GM12892 (cell line): ENCODE measurements around the gene PRSS21.

Experiments
- DNase-seq: peaks from one replicate; pipeline ENCODE4 v3.0.0; 2011; ENCODE audit not compliant: insufficient read length
- FAIRE-seq: peaks from 2 replicates; lab custom pipeline; 2011; peaks lifted over from hg19 to GRCh38; lab: Jason Lieb, UNC
- POLR2A ChIP-seq: IDR thresholded peaks from 2 replicates; pipeline ENCODE4 v1.6.1; 2011; ENCODE audit warnings: low read depth, low read length, control low read depth
- POLR2AphosphoS5 ChIP-seq: IDR thresholded peaks from 2 replicates; pipeline ENCODE4 v1.6.1; 2011; ENCODE audit warnings: low read depth, low read length, control low read depth
- TAF1 ChIP-seq: IDR thresholded peaks from 2 replicates; pipeline ENCODE4 v1.6.1; 2011; ENCODE audit warnings: low read depth, mild to moderate bottlenecking, control low read depth, low read length, borderline replicate concordance

PRSS21 gene

GRCh38 chr16:2833776-2834175 is 16.7 kb downstream of the PRSS21 start:
- FAIRE-seq (no peak), DNase-seq (no peak)
- TF ChIP-seq TAF1 (no peak), POLR2AphosphoS5 (no peak), POLR2A (no peak)

DNA sequence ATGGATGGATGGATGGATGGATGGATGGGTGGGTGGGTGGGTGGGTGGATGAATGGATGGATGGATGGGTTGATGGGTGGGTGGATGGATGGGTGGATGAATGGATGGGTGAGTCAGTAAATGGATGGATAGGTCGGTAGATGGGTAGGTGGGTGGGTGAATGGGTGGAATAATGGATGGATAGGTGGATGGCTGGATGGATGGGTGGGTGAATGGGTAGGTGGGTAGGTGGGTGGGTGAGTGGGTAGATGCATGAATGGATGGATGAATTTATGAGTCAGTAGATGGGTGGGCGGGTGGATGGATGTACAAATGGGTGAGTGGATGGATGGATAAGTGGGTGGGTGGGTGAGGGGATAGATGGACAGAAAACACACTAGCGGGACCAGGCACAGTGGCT is 17.9 kb downstream of the PRSS21 start:
- no peak for FAIRE-seq

DNA sequence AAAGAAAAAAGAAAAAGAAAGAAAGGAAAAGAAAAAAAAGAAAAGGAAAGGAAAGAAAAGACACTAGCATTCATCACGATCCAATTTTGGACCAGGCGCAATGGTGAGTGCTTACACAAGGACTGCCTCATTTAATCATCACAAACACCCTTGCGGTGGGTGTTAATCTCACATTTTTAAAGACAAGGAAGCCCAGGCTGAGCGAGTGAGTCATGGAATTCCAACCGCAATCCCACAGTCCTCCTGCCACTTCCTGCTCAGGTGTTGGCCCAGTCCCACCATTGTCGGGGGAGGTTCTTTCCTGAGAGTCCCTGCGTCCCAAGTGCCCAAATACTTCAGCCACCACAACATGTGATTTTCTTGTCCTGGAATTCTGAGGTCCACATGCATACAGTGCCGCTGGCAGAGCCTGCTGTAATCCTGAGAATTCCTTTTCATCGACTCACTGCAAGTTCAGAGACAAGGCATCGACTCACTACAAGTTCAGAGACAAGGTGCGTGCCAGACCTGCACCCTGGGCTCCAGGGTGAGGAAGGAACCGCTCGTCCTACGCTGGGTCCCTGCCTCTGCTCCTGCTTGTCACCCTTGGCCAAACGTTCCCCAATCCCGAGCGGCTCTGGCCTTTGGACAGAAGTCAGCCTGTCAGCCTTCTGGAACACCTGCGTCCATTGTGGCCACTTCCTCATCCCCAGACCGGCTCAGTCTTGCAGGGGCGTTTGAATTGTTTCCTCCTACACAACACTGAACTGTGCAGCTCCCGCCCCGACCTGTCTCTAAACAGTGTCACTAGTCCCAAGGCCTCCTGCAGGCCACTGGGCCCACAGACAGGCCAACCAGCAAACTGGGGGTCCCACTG is 18.8 kb downstream of the PRSS21 start:
- TF ChIP-seq POLR2A (no peak), TAF1 (no peak), POLR2AphosphoS5 (no peak)
- DNase-seq (no peak), FAIRE-seq (no peak)

More for the DNA sequence above, 17.9 kb downstream of the PRSS21 start:
- no peak for DNase-seq
- TF ChIP-seq TAF1 = no peak
- no peak for TF ChIP-seq POLR2AphosphoS5
- no peak for TF ChIP-seq POLR2A

GRCh38 chr16:2836646-2837508 is 19.8 kb downstream of the PRSS21 start:
- no peak for TF ChIP-seq POLR2AphosphoS5
- no peak for FAIRE-seq
- no peak for DNase-seq

DNA sequence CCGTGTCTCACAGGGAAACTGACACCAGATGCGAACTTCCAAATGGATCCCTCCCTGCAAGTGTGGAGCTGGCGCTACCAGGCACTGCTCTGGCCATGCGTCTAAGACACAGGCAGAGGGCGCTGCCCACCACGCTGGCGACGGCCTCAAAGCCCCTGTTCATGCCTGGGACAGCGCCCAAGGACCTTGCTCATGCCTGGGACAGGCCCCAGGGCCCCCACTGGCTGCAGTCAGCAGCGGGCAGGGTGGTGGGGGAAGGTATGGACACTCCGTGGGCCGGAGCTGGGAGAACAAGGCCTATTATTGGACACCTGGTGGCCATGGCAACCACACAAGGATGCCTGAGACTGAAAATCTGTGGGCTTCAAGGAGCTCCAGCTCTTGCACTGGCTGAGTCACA is 21.9 kb downstream of the PRSS21 start:
- DNase-seq (peak; percentile 68), FAIRE-seq (no peak)
- TF ChIP-seq POLR2A (no peak), TAF1 (no peak), POLR2AphosphoS5 (no peak)

GRCh38 chr16:2839650-2840450 is 22.8 kb downstream of the PRSS21 start:
- TF ChIP-seq POLR2A (no peak), TAF1 (no peak), POLR2AphosphoS5 (no peak)
- DNase-seq (no peak), FAIRE-seq (no peak)

DNA sequence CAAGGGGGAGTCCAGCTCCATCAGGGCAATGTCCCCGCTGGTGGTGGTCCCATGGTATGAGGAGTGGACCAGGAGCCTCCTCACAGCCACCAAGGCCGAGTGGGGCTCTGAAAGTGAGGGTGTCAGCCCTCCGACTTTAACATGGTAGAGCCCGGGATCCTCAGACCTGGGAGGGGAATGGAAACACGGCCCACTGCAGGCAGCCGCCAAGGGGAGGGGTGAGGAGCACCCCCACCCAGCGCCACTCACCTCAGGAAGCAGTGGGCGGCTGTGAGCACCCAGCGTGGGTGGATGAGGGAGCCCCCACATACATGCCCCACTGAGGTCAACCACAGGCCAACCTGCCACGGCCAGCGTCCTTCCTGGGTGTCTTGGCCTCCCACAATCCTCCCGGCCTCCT is 23.9 kb downstream of the PRSS21 start:
- FAIRE-seq (no peak), DNase-seq (no peak)
- no peak for TF ChIP-seq POLR2A
- no peak for TF ChIP-seq TAF1

DNA sequence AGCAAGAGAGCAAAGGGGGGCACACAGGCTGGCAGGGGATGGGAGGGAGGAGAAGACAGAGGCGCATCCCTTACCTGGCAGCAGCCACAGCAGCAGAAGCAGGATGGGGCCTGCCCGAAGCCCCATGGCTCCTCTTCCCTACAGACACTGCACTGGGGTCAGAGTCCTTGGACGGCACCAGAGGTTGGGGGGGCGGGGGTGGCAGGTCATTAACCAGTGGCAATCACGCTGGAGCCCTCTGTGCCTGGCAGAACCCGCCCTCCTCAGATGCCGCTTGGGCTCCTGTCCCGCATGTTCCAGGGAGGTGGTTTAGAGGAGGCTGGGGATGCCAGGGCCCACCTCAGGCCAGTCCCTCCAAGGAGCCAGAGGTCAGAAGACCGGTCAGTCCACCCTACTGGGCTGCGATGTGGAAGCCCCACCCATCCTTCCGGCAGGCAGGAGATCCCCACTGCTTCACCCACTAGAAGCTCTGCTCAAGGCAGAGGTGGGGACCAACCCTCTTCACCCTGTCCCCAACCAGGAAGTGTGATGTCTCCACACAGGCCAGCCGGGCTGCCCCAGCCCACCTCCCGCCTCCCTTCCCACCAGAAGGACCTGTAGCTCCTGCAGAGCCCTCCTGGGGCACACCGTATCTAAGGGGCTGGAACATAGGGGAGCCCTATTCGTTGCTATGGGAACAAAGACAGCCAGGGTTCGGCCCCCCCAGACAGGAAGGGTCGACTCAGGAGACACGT is 24.7 kb downstream of the PRSS21 start:
- TF ChIP-seq TAF1 (no peak), POLR2A (no peak), POLR2AphosphoS5 (no peak)
- no peak for FAIRE-seq
- no peak for DNase-seq

GRCh38 chr16:2842340-2843000 is 25.4 kb downstream of the PRSS21 start:
- TF ChIP-seq TAF1 (no peak), POLR2A (no peak), POLR2AphosphoS5 (no peak)
- DNase-seq = no peak
- FAIRE-seq = no peak

- DNase-seq (no peak), FAIRE-seq (no peak)
- no peak for TF ChIP-seq POLR2A
- TF ChIP-seq POLR2AphosphoS5 = no peak
- TF ChIP-seq TAF1 = no peak
Measured at GRCh38 chr16:2843526-2843925, 26.5 kb downstream of the PRSS21 start.

DNA sequence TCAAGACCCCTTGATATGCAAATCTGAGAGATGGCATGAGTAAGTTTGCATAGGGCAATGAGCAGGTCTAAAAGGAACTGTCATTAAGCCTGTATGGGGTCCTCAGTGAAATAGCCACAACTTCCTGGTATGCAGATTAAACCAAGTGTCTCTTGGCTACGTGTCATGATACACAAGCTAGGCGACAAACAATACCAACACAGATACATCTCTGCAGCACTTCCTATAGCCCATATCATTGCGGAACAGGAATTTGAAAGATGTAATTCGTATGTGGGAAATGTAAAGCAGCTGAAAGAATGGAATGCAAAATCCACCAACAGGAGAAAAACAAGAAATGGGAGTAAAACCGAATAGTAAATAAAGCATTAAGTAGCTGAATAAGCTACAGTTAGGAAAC is 28.1 kb downstream of the PRSS21 start:
- TF ChIP-seq POLR2A (no peak), TAF1 (no peak), POLR2AphosphoS5 (no peak)
- no peak for DNase-seq
- no peak for FAIRE-seq
